Measurements from ENCODE around the gene TNFRSF4.

DNA sequence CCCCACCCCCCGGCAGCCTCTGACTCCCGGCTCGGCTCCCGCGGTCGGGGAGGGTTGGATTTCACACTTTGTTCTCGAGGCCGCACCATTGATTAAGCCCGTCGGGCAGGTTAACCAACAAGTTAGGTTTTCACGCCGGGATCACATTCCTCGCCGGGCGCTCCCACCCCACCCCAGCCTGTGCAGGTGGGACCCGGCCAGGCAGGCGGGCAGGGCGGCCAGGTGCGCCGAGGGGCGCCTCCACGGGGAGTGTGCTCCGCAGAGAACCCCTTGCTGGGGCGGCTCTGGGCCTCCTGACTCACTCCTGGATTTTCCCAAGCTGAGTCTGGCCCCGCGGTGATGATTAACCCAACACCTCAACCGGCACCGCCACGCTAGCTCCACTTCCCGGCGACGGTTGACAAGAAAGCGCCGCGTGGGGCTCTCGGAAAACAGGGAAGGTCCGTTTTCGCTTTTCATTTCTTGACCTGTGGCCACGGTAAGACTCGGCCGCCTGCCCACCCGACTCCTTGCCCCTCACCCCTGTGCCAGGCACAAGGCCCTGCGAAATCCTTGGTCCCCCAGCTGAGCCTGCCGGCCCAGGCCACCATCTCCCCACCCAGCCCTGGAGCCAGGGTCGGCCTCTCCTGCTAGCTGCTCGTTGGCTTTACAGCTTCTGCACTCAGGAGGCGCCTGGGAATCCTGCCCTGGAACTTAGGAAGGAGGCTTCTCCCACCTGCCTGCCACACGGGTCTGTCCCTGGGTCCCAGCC is 49.1 kb downstream of the TNFRSF4 start:
- TF ChIP-seq ZNF274 (IDR thresholded peaks at IDR 0.05; ENCODE audit: low read depth, low read length), result no peak
- TF ChIP-seq YY1 (IDR thresholded peaks at IDR 0.05; ENCODE audit: insufficient read depth, insufficient read length), result no peak
